GM18909 (cell line): Measurements from ENCODE around the gene ACTN1.

Experiments used
- ATAC-seq: cut with Tn5 transposase; IDR thresholded peaks from one replicate; pipeline ENCODE4 v1.9.1; 2021; ENCODE audit warnings: mild to moderate bottlenecking; ENCODE audit not compliant: unreplicated experiment, poor library complexity

The ACTN1 gene

GRCh38 chr14:68894802-68895703, 84.0 kb downstream of the ACTN1 start:
- no peak for ATAC-seq

- ATAC-seq = no peak
Measured at GRCh38 chr14:68894123-68894522, 85.0 kb downstream of the ACTN1 start.

GRCh38 chr14:68893566-68893965, 85.5 kb downstream of the ACTN1 start:
- ATAC-seq = no peak

GRCh38 chr14:68892961-68893360, 86.1 kb downstream of the ACTN1 start:
- no peak for ATAC-seq

GRCh38 chr14:68891851-68892660, 87.0 kb downstream of the ACTN1 start:
- no peak for ATAC-seq

- ATAC-seq = no peak
Measured at GRCh38 chr14:68890173-68890931, 88.8 kb downstream of the ACTN1 start.

GRCh38 chr14:68888883-68889282, 90.2 kb downstream of the ACTN1 start:
- no peak for ATAC-seq

GRCh38 chr14:68888025-68888850, 90.9 kb downstream of the ACTN1 start:
- ATAC-seq = no peak

- no peak for ATAC-seq
Measured at GRCh38 chr14:68886109-68886434, 93.0 kb downstream of the ACTN1 start.

GRCh38 chr14:68885226-68886108, 93.6 kb downstream of the ACTN1 start:
- no peak for ATAC-seq

- ATAC-seq = no peak
Measured at GRCh38 chr14:68884031-68885030, 94.8 kb downstream of the ACTN1 start.

GRCh38 chr14:68882235-68882634, 96.9 kb downstream of the ACTN1 start:
- no peak for ATAC-seq

GRCh38 chr14:68881396-68881795, 97.7 kb downstream of the ACTN1 start:
- ATAC-seq = no peak

GRCh38 chr14:68880581-68881105, 98.5 kb downstream of the ACTN1 start:
- ATAC-seq = no peak

- no peak for ATAC-seq
Measured at GRCh38 chr14:68879841-68880575, 99.1 kb downstream of the ACTN1 start.

GRCh38 chr14:68879321-68879781, 99.8 kb downstream of the ACTN1 start:
- no peak for ATAC-seq

GRCh38 chr14:68878908-68879307, 100.2 kb downstream of the ACTN1 start:
- no peak for ATAC-seq
